HG02885 (cell line): ENCODE results near the gene CKAP4.

Experiments used
- ATAC-seq: cut with Tn5 transposase; IDR thresholded peaks from one replicate; pipeline ENCODE4 v1.9.1; 2021; ENCODE audit warnings: mild to moderate bottlenecking; ENCODE audit not compliant: unreplicated experiment, poor library complexity

CKAP4 gene

DNA sequence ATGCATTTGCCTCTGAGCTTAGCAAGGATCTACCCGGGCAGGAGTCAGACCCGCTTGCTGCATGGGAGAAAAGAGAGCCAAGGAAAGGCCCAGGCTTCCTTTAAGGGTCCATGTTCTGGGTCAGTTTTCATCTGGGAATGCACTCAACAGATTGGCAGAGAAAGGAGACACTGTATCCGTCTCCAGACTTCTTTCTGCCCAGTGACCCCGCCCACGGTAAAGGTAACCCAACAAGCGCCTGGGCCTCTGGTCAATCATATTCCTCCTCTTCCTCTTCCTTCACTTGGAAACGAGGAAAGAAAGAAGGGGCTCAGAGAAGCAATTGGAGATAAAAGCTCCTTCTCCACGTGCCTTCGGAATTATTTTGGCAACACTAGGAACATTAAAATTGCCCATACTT lies 27.6 kb upstream of the CKAP4 start:
- ATAC-seq: no peak

DNA sequence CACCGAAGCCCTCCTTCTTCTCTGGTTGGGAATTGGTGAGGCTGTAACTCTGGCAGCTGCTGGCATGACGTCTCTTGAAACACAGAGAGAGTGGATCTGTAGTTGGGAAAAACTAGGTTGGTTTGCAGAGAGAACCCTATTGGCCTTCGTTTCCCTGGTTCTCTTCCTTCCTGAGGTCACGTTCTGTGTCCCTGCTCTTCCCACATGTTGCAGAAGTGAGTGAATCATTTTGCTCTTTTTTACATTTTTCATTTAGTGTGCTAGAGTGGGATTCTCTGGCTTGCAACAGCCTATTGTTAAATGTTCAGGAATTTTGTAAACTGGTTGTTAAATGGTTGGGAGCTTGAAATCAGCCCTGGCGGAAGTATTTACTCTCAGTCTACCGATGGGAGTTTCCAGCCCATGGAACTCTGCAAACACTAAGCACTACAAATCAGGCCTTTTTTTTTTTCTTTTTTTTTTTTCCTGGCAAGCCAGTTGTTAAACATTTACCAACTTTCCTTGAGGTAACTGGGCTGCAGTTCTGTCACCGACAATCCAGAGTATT lies 26.8 kb upstream of the CKAP4 start:
- no peak for ATAC-seq

DNA sequence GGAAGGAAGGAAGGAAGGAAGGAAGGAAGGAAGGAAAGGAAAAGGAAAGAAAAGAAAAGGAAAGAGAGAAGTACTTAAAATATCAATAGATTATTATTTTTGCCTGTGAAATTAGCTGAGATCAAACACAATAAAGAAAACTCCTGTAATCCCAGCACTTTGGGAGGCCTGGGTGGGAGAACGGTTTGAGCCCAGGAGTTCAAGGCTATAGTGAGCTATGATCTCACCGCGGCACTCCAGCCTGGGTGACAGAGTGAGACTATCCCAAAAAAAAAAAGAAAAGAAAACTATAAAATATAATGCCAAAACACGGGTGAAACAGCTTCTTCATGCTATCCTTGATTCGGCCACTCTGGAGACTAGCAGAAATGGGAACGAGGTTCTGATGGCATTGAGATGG lies 26.2 kb upstream of the CKAP4 start:
- ATAC-seq: no peak

DNA sequence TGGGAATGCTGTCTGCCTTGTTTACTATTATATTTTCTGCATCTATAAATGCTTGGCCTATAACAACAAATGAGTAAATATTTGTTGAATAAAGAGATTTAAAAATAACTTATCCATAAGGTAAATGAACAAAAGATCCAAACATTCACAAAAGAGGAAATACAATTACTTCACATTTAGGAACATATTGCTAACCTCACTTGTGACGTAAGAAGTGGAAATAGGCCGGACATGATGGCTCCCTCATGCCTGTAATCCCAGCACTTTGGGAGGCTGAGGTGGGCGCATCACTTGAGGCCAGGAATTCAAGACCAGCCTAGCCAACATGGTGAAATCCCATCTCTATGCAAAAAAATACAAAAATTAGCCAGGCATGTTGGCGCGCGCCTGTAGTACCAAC lies 25.7 kb upstream of the CKAP4 start:
- no peak for ATAC-seq

DNA sequence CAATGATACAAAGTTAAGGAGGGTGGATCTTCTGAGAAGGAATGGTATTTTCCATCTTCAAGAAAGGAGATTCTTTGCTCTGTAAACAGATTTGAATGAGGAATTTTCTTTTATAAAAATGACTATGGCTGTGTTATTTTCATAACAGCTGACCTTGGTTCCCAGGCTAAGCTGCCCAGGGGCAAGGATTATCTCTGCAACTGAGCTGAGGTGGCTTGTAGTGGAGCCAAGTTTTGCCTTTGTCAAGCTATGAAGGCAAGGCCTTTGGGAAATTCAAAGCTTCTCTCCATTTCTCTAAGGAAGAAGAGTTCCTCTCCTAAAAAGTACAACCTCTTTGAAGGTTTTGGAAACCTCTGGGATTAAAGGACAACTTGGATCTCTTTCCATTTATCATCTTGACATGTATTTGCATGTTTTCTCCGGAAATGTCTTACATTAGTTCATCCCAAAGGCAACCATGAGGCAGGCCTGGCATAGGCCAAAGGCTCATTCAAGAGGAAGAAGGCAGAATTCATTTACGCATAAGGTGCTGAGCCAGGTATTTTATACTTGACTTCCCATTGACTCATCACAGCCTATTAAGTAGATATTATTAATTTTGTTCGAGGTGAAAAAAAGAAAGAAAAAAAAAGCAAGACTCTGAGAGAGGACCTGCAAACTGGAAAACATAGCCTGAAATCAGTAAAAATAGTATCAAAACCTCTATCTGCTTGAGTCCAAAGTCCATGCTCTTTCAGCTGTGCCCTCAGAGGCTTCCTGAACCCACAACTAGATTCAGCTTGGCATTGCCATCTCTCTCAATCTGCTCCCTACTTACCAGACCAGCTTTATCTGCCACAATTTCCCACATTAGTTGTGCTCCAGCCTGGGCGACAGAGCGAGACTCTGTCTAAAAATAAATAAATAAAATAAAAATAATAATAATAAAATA lies 24.0 kb upstream of the CKAP4 start:
- ATAC-seq: no peak

DNA sequence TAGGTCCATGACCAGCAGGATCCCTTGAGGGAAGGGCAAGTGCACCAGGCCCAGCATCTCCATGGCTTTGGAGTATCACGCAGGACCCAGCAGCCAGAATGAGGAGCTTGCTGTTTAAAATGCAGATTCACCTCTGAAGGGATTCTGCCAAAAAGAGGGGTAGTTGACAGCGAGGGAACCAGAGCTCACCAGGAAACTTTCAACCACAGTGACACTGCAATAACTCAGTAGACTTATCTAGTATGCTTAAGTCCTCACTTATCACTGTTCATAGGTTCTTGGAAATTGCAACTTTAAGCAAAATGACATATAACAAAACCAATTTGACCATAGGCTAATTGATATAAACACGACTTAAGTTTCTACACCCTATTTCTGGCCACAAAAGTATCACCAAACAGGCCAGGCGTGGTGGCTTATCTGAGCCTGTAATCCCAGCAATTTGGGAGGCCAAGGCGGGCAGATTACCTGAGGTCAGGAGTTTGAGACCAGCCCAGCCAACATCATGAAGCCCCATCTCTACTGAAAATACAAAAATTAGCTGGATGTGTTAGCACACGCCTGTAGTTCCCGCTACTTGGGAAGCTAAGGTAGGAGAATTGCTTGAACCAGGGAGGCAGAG lies 21.4 kb upstream of the CKAP4 start:
- ATAC-seq: no peak

DNA sequence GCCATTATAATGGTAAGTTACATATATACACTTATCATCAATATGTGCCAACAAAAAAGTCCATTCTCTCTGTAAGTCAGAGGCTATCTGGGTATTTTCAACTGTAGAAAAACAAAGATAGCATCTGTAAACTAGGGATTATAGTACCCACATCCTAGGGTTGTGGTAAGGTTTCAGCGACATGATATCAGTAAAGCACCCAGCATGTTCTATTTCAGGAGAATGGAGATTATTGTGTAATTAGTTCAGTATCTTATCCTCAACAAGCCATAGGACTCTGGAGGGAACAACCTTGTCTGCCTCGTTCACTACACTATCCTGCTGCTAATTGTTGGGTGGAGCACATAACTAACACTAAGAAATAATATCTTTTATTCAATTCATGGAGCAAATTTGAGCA lies 19.7 kb upstream of the CKAP4 start:
- no peak for ATAC-seq

DNA sequence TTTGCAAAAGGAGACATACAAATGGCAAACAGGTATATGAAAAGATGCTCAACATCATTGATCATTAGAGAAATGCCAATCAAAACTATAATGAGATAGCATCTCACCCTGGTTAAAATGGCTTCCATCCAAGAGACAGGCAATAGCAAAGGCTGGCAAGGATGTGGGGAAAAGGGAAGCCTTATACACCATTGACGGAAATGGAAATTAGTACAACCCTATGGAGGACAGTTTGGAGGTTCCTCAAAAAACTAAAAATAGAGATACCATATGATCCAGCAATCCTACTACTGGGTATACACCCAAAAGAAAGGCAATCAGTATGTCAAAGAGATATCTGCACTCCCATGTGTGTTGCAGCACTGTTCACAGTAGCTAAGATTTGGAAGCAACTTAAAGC lies 17.3 kb upstream of the CKAP4 start:
- ATAC-seq: no peak

DNA sequence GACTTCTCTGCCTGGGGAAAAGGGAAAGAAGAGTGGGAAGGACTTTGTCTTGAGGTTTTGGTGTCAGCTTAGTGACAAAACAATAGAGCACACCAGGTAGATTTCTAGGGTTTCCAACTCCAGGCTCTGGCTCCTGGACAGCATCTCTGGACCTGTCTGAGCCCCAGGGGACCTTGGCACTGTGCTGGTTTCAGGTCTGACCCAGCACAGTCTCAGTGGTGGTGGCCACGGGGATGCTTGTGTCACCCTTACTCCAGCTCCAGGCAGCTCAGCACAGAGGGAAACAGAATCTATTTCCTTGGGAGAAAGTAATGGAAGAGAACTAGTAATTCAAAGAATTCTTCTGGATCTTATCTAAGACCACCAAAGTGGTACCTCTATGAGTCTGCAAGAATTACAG lies 11.1 kb upstream of the CKAP4 start:
- no peak for ATAC-seq

DNA sequence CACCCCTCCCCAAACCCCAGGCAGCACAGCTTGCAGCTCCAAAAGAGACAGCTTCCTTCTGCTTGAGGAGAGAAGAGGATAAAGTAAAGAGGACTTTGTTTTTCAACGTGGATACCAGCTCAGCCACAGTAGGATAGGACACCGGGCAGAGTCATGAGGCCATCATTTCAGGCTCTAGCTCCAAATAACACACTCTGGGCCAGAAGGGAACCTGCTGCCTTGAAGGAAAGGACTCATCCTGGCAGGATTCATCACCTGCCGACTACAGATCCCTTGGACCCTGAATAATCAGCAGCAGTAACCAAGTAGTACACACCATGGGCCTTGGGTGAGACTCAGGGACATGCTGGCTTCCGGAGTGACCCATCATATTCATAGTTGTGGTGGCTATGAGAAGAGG lies 10.4 kb upstream of the CKAP4 start:
- no peak for ATAC-seq

DNA sequence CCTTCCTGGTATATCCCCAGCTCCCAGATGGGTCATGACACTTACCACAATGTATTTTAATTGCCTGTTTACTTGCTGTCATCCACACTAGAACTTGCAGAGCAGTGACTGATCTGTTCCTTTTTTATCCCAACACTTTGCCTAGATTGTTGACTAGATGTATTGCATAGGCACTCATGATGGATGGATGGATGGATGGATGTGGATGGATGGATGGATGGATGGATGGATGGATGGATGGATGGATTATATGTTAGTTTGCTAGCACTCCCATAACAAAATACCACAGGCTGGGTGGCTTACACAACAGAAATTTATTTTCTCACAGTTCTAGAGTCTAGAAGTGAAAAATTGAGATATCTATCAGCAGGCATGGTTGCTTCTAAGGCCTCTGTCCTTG lies 8.7 kb upstream of the CKAP4 start:
- no peak for ATAC-seq

DNA sequence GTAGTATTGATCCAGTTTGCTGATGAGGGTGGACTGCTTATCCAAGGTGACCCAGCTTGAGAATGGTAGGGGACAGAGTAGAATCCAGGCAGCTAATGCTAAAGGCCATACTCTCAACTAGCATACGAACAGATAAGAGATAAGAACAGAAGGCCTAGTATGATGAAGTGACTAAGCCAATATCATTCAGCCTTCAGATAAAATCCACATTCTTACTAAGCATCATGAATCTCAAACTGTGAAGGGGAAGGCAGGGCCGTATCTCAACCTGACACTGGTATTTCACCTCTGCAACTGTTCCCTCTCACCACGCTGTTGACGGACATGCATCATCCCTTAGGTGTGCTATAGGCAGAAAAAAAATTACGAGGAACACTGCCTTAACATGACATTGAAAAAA lies 8.1 kb upstream of the CKAP4 start:
- ATAC-seq: no peak

DNA sequence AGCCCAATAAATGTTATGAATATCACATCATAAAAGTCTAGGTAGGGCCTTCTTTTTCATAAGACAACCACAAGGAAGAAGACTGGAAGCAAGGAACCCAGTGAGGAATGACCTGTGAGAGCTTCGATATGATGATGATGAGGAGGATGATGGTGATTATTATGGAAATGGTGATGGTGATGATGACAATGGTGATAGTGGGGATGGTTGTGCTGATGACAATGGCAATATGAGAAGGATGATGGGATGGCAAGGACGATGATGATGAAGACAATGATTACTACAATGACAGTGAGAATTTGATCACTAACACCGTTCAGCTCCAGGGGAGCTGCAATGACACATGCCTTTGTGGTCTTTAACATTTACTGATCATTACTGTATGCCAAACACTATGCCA lies 7.7 kb upstream of the CKAP4 start:
- ATAC-seq: no peak

DNA sequence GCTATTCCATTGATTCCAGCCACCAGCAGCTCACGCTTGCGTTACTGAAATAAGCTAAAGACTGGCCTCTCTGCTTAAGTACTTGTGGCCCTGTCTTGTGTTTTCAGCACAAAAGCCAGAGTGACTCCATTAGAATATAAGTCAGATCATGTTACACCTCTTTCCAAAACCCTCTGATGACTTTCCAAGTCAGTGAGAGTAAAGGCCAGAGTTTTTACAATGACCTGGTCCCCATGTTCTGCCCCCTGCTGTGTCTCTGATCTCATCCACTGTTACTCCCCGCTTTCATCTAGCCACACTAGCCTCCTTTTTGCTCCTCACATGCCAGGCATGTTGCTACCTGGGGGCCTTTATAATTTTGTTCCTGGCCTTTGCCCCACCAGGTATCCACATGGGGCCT lies 6.9 kb upstream of the CKAP4 start:
- no peak for ATAC-seq

DNA sequence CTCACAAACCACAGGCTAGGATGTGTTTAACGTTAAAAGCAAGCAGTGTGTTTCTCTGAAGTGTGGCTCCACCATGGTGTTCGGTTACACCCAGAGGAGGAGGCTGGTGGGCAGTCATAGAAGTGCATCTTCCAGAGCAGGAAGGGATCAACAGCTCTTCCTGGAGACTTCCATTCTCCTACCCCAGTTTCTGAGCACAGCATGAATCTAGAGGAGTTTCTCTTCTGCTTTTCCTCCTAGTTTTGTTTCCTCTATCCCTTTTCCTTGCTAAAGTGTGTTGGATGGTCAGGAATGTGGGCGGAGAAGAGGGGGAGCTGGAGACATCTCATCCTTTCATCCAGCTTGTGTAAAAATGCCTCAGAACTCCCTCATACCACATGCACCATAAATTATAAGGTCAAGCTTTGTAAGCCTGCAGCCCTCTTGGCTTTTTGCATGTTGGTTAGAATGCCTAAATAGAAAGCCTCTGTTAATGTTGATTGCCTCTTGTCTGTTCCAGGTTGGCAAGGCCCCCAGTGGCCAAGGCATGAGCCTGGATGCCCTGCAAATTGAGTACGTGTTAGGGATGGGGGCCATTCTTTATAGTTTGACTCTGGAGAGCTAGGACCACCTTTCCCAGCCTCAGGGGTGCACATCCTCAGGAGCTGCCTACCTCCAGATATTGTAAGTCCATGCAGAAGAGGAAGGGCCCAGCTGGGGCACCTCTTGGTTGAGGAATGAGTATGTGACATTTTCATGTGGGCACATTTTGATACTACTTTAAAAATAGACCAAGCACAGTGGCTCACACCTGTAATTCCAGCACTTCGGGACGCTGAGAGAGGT lies 4.0 kb upstream of the CKAP4 start:
- ATAC-seq: no peak

DNA sequence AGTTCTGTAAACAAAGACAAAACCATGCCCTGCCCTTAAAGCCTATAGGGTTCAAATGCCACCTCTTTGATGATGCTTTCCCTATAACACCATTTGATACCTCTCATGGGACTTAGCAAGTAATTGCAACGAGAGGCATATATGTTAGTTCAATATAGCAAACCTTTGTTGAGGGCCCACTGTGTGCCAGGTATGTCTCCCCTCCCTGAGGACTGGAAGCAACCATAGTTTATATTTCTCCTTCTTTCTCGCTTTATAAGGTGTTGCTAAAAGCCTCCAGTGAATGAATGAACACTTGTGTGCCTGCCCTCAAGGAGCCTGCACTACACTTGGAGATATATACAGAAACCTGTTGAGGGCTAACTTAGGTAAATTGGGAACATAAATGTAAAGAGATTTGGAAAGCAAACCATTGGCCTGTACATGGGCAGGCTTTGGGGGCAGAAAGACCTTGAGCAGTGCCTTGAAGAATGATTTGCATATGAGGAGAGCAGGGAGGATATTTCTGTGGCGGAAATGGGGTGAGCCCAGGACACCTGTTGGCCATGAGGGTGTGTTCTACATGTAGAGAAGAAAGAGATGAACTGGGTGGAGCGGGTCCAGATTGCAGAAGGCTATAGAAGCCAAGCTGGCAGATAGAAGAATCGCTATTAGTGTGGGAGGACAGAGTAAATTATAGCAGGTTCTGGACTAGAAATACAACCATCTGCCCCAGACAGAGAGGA lies 1.8 kb upstream of the CKAP4 start:
- peak; percentile 68 for ATAC-seq

DNA sequence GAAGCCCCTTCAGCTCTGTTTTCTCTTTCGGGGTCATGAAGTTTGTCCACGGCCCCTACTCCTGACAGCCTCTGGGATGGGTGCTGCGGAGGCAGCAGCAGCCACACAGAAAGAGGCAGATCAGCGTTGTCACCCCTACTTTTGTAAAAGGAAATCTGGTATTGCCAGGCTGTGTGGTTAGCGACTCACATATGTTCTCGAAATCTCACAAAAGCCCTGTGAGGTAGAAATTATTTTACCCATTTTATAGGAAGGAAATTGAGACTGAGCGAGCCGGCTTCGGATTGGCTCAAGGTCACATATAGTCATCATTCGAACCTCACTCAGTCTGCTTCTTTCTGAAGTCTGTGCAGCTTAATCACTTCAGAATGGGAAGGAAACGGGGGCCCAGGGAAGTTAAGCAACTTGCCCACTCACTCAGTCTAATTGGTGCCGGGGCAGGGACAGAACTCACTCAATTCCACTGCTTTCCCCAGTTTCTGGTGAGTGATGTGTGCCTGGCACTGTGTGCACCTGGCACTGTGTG lies 1.1 kb upstream of the CKAP4 start:
- ATAC-seq: no peak

DNA sequence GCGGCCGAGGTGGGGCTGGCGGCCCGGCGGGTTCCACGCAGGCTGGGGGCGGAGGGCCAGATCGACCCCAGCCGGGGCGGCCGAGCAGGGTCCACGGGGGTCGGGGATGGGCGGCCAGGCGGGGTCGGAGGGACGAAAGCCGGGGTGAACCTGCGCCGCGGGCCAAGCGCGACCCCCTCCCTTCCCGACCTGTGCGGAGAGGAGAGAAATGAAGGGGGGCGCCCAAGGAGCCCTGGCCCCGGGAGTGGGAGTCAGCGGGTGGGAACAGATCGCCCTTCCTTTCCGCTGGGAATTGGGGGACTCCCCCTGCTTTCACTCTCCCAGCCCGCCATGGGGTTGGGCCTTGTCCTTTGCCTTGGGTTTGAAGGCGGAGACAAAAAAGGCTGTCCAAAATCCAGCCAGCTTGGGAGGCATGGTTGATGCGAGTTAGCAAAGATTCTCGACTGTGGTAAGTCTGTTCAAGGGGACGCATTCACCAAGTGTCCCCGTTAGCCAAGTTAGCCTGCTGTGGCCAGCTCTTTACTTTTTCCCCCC lies 559 bp upstream of the CKAP4 start:
- peak; percentile 23 for ATAC-seq

DNA sequence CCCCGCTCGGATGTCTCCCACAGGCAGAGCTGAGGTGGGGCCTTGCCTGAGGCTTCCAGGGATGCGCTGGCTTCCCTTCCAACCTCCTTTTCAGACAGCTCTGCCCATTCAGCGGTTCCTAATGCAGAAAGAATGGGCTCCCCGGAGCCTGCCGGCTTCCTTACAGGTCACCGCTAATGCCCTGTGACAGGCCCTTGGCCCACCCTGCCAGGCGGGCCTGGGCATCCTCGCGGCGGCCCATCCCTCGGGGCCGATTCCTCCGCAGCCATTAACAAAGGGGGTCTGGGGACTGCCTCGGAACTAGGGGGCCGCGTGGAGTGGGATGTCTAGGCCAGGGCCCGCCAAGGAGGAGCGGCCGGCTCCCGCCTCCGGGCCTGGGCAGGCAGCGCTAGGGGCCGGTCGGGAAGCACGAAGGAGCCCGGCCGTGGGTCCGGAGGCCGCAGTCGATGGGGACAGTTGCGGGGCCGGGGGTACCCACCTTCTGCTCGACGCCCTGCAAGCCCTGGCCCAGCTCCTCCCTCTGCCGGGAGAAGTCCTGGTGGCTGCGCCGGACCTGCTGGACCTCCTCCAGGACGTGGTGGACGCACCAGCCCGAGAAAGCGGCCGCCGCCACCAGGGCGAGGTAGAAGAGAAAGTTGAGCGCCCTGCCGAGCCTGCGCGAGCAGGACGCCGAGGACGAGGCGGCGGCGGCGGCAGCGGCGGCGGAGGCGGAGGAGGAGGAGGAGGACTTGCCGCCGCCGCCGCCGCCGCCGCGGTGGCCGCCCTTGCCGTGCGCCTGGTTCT lies 738 bp downstream of the CKAP4 start:
- ATAC-seq: peak; percentile 37
